B cell (primary cell): ENCODE results near the gene HAS3.

Source experiments
- EZH2 ChIP-seq: IDR thresholded peaks from 2 replicates; pipeline ENCODE4 v1.6.1; 2012; ENCODE audit warnings: borderline replicate concordance, low read depth, mild to moderate bottlenecking, moderate library complexity, low read length; ENCODE audit not compliant: insufficient read depth, poor library complexity, severe bottlenecking
- TF ChIP-seq, protein P1 (sequence below): fragments of 200-600 bp; IDR thresholded peaks from one replicate; pipeline ENCODE4 v1.8.0; 2022; ENCODE audit warnings: antibody characterized with exemption, mild to moderate bottlenecking

GRCh38 chr16:69111876-69112230 lies 6.4 kb downstream of the HAS3 start:
- TF ChIP-seq, protein P1, sequence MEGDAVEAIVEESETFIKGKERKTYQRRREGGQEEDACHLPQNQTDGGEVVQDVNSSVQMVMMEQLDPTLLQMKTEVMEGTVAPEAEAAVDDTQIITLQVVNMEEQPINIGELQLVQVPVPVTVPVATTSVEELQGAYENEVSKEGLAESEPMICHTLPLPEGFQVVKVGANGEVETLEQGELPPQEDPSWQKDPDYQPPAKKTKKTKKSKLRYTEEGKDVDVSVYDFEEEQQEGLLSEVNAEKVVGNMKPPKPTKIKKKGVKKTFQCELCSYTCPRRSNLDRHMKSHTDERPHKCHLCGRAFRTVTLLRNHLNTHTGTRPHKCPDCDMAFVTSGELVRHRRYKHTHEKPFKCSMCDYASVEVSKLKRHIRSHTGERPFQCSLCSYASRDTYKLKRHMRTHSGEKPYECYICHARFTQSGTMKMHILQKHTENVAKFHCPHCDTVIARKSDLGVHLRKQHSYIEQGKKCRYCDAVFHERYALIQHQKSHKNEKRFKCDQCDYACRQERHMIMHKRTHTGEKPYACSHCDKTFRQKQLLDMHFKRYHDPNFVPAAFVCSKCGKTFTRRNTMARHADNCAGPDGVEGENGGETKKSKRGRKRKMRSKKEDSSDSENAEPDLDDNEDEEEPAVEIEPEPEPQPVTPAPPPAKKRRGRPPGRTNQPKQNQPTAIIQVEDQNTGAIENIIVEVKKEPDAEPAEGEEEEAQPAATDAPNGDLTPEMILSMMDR, result no peak
- TF ChIP-seq EZH2, result no peak
